Stomach (tissue), 4 donors: ENCODE measurements around the gene ABCF2.

Experiments used
- CTCF ChIP-seq, 7 experiments: fragments of 450-650 bp in 4 of 7; fragments of 200-600 bp in 3 of 7; sonication (generic) in 3 of 7; IDR thresholded peaks; one replicate each; pipeline ENCODE4 v1.5.1; 2016 to 2019; ENCODE audit warnings: antibody characterized with exemption in 7 of 7, control low read depth in 2 of 7, mild to moderate bottlenecking in 1 of 7
- EP300 ChIP-seq: sonication (generic); formaldehyde crosslinking; IDR thresholded peaks from one replicate; pipeline ENCODE4 v1.6.1; 2017; ENCODE audit warnings: antibody characterized with exemption
- POLR2A ChIP-seq, 4 donors: fragments of 450-650 bp; IDR thresholded peaks; one replicate each; pipeline ENCODE4 v1.6.1; 2016; ENCODE audit warnings: antibody characterized with exemption in 4 of 4, control low read depth in 2 of 4, mild to moderate bottlenecking in 1 of 4, moderate library complexity in 1 of 4

GRCh38 chr7:151168787-151169162, 58.2 kb downstream of the ABCF2 start:
- TF ChIP-seq EP300 (no peak), POLR2A (IDR thresholded peaks at IDR 0.05) (no peak), CTCF (IDR thresholded peaks at IDR 0.05) (no peak)
